WTC11 (cell line): ENCODE results near the gene ISM2.
A peak's percentile ranks its signal among the peaks of the same experiment; 100 is the strongest.

Experiments used
- AFF4 ChIP-seq: sonication (generic); formaldehyde crosslinking; IDR thresholded peaks from 2 replicates; pipeline ENCODE4 v1.8.1; 2023; ENCODE audit warnings: mild to moderate bottlenecking, missing genetic modification reagents, borderline replicate concordance
- ATF6 ChIP-seq: sonication (generic); formaldehyde crosslinking; IDR thresholded peaks from 2 replicates; pipeline ENCODE4 v1.8.1; 2023; ENCODE audit warnings: mild to moderate bottlenecking, missing genetic modification reagents
- CREM ChIP-seq: sonication (generic); formaldehyde crosslinking; IDR thresholded peaks from 2 replicates; pipeline ENCODE4 v1.8.1; 2022; ENCODE audit warnings: mild to moderate bottlenecking, missing genetic modification reagents, moderate library complexity
- CTCF ChIP-seq: fragments of 200-600 bp; IDR thresholded peaks from 2 replicates; pipeline ENCODE4 v1.8.0; 2022; ENCODE audit warnings: antibody characterized with exemption
- FOXJ3 ChIP-seq: sonication (generic); formaldehyde crosslinking; IDR thresholded peaks from 2 replicates; pipeline ENCODE4 v1.9.0; 2021; ENCODE audit warnings: missing genetic modification reagents, mild to moderate bottlenecking, borderline replicate concordance
- FOXK1 ChIP-seq: sonication (generic); formaldehyde crosslinking; IDR thresholded peaks from 2 replicates; pipeline ENCODE4 v1.8.0; 2022; ENCODE audit warnings: mild to moderate bottlenecking, moderate library complexity, missing genetic modification reagents
- FOXP1 ChIP-seq: sonication (generic); formaldehyde crosslinking; IDR thresholded peaks from 2 replicates; pipeline ENCODE4 v1.8.0; 2022; ENCODE audit warnings: missing genetic modification reagents, mild to moderate bottlenecking, moderate library complexity, borderline replicate concordance
- MAX ChIP-seq: sonication (generic); formaldehyde crosslinking; IDR thresholded peaks from 2 replicates; pipeline ENCODE4 v1.8.0; 2022; ENCODE audit warnings: mild to moderate bottlenecking, missing genetic modification reagents
- PRDM15 ChIP-seq: sonication (generic); formaldehyde crosslinking; IDR thresholded peaks from 2 replicates; pipeline ENCODE4 v1.8.0; 2022; ENCODE audit warnings: missing genetic modification reagents
- STAT6 ChIP-seq: sonication (generic); formaldehyde crosslinking; conservative IDR thresholded peaks from 2 replicates; pipeline ENCODE4 v1.8.1; 2023; ENCODE audit warnings: mild to moderate bottlenecking, low read depth, missing genetic modification reagents, moderate library complexity
- TP53 ChIP-seq: sonication (generic); formaldehyde crosslinking; IDR thresholded peaks from 2 replicates; pipeline ENCODE4 v1.8.1; 2023; ENCODE audit warnings: mild to moderate bottlenecking, missing genetic modification reagents
- ZNF121 ChIP-seq: sonication (generic); formaldehyde crosslinking; IDR thresholded peaks from 2 replicates; pipeline ENCODE4 v1.8.0; 2023; ENCODE audit warnings: missing genetic modification reagents
- ZNF232 ChIP-seq: sonication (generic); formaldehyde crosslinking; IDR thresholded peaks from 2 replicates; pipeline ENCODE4 v1.8.0; 2022; ENCODE audit warnings: mild to moderate bottlenecking, missing genetic modification reagents

GRCh38 chr14:77457522-77458248 lies 40.9 kb downstream of the ISM2 start, which contains the start of the genes AHSA1 and VIPAS39:
- TF ChIP-seq AFF4 (CRISPR knock-in tag), result no peak
- TF ChIP-seq CTCF, result no peak
- peak; percentile 51; the same call in 1 of the 2 replicates for TF ChIP-seq MAX (CRISPR knock-in tag)
- TF ChIP-seq ZNF232, result no peak
- no peak for TF ChIP-seq STAT6 (CRISPR knock-in tag)
- TF ChIP-seq PRDM15, result 0 out of 2 replicates have a peak, but pooled peaks have one; percentile 28
- TF ChIP-seq FOXJ3, result no peak
- no peak; the same call in 1 of the 2 replicates for TF ChIP-seq FOXP1
- TF ChIP-seq FOXK1 (CRISPR knock-in tag), result peak; percentile 86
- TF ChIP-seq ZNF121 (CRISPR knock-in tag), result no peak
- peak; percentile 71 for TF ChIP-seq CREM (CRISPR knock-in tag)
- no peak for TF ChIP-seq TP53 (CRISPR knock-in tag)
- no peak for TF ChIP-seq ATF6 (CRISPR knock-in tag)
